Measurements from ENCODE around the gene RPS6KA2.

The RPS6KA2 gene

DNA sequence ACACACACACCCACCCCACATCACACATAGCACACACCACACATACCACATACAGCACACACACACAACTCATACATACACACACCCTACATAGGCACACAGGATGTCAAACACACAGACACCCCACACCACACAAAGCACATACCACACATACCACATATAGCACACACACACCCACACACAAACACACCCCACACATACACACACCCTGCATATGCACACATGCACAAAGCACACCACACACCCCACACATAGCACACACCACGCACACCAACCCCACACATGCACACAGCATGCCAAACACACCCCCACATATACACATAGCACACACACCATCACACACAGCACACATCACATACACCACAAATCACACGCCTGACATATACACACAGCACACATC, 119.7 kb downstream of the RPS6KA2 start:
- no peaks in the 10 kb centered on the region for H3K27me3 ChIP-seq (ENCODE audit: control insufficient read depth in 1 of 2, insufficient read depth in 2 of 2, low read length in 2 of 2)
- H3K9ac ChIP-seq (ENCODE audit: low read depth in 1 of 2, low read length in 2 of 2) = no peak overlapping the region
- no peaks in the 10 kb centered on the region for H3K4me1 ChIP-seq (ENCODE audit: control insufficient read depth in 1 of 2, insufficient read depth in 2 of 2, low read length in 2 of 2)
- no peak overlapping the region for H3K27ac ChIP-seq (ENCODE audit: low read depth, low read length)
- no peaks in the 10 kb centered on the region for H3K9me3 ChIP-seq (ENCODE audit: control insufficient read depth in 1 of 2, low read length in 2 of 2)
- peaks cover 0 to 6% of the 10 kb centered on the region in 2 donors for H3K36me3 ChIP-seq (ENCODE audit: control insufficient read depth in 1 of 2, insufficient read depth in 2 of 2, low read length in 2 of 2)
- H3K4me3 ChIP-seq (ENCODE audit: low read depth in 1 of 2, low read length in 2 of 2) = no peak overlapping the region

DNA sequence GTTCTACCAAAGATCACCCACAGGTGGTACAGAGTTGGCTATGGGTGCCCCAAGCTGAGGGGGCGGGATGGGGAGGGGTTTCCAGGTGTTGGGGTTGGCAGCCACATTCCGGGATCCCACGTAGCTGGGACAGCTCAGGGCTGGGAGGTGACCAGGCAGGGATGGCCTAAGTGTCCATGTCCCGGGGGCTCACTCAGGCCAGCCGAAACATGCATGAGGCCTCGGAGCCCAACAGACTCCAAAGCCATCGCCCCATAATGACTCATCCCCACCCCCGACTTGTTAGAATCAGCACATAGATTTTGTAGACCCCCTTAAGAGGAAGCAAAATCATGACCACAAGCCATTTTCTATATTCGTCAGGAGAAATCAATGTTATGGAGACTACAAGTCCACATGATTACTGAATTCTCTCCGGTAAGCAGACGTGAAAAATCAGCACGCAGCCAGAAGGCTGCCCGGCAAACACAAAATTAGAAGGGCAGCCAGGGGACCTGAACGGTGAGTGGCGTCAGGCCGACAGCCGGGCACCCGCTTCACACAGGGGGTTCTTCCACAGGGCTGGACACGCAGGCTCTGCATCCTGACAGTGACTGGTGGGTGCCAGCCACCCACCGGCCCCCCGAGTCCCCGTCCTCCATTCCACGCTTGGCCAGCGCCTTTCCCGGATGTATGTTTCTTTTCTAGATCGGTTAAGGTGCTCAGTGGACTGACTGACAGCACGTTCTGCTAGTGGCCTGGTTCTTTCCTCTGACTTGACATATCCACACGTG, 121.7 kb downstream of the RPS6KA2 start:
- Histone ChIP-seq H3K4me3 (ENCODE audit: low read depth in 1 of 2, low read length in 2 of 2) (no peak overlapping the region), H3K36me3 (ENCODE audit: control insufficient read depth in 1 of 2, insufficient read depth in 2 of 2, low read length in 2 of 2) (peaks cover 0 to 6% of the 10 kb centered on the region in 2 donors), H3K4me1 (ENCODE audit: control insufficient read depth in 1 of 2, insufficient read depth in 2 of 2, low read length in 2 of 2) (no peaks in the 10 kb centered on the region), H3K9me3 (ENCODE audit: control insufficient read depth in 1 of 2, low read length in 2 of 2) (no peaks in the 10 kb centered on the region), H3K27ac (ENCODE audit: low read depth, low read length) (no peak overlapping the region), H3K27me3 (ENCODE audit: control insufficient read depth in 1 of 2, insufficient read depth in 2 of 2, low read length in 2 of 2) (no peaks in the 10 kb centered on the region), H3K9ac (ENCODE audit: low read depth in 1 of 2, low read length in 2 of 2) (no peak overlapping the region)

DNA sequence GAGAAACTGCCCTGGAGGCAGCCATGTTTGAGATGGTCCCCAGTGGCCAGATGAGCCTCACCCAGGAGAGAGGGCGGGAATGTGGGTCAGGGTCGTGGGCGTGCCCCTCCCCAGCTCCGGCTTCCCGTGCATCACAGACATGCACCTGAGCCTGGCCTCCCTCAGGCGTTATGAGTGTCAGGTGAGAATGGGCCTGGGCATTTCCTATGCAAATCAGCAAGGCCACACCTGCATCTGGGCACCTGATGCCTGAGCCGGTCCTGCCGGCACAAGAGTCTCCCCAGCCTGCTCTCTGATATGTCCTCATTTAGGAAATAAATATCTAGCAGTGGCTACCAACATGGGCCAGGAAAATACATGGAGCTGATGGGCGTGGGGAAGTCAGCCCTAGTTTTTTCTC, 123.0 kb downstream of the RPS6KA2 start:
- Histone ChIP-seq H3K4me1 (ENCODE audit: control insufficient read depth in 1 of 2, insufficient read depth in 2 of 2, low read length in 2 of 2) (no peaks in the 10 kb centered on the region), H3K36me3 (ENCODE audit: control insufficient read depth in 1 of 2, insufficient read depth in 2 of 2, low read length in 2 of 2) (peaks cover 0 to 6% of the 10 kb centered on the region in 2 donors), H3K27ac (ENCODE audit: low read depth, low read length) (no peak overlapping the region), H3K27me3 (ENCODE audit: control insufficient read depth in 1 of 2, insufficient read depth in 2 of 2, low read length in 2 of 2) (no peaks in the 10 kb centered on the region), H3K4me3 (ENCODE audit: low read depth in 1 of 2, low read length in 2 of 2) (no peak overlapping the region), H3K9me3 (ENCODE audit: control insufficient read depth in 1 of 2, low read length in 2 of 2) (no peaks in the 10 kb centered on the region), H3K9ac (ENCODE audit: low read depth in 1 of 2, low read length in 2 of 2) (no peak overlapping the region)

DNA sequence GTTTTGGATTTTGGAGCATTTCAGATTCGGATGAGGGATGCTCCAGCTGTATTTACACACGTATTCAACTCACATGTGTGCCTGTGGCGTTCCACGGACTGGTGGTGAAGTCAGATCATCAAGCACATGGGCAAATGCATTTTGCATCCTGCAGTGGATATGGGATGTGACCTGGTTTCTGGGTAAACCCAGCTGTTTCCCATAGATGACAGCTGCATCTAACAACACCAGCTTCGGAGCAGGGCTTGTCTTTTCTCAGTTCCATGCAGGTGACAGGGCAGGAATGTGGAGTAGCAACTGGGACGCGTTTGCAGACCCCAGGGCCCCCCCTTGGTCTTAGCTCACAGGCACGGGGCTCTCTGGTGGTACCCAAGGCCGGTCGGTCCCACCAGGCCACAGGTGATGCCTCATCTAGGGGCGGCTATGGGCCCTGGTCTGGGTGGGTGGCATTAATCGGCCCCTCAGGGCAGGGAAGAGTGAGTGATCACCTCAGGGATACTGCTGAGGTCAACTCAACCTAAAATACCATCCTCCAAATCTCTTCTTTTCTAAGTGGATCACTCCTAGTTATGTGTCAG, 123.8 kb downstream of the RPS6KA2 start:
- H3K27ac ChIP-seq (ENCODE audit: low read depth, low read length) = no peak overlapping the region
- peaks cover 4 to 6% of the 10 kb centered on the region in 2 donors for H3K36me3 ChIP-seq (ENCODE audit: control insufficient read depth in 1 of 2, insufficient read depth in 2 of 2, low read length in 2 of 2)
- no peaks in the 10 kb centered on the region for H3K4me1 ChIP-seq (ENCODE audit: control insufficient read depth in 1 of 2, insufficient read depth in 2 of 2, low read length in 2 of 2)
- no peaks in the 10 kb centered on the region for H3K9me3 ChIP-seq (ENCODE audit: control insufficient read depth in 1 of 2, low read length in 2 of 2)
- no peak overlapping the region for H3K9ac ChIP-seq (ENCODE audit: low read depth in 1 of 2, low read length in 2 of 2)
- no peaks in the 10 kb centered on the region for H3K27me3 ChIP-seq (ENCODE audit: control insufficient read depth in 1 of 2, insufficient read depth in 2 of 2, low read length in 2 of 2)
- no peak overlapping the region for H3K4me3 ChIP-seq (ENCODE audit: low read depth in 1 of 2, low read length in 2 of 2)

DNA sequence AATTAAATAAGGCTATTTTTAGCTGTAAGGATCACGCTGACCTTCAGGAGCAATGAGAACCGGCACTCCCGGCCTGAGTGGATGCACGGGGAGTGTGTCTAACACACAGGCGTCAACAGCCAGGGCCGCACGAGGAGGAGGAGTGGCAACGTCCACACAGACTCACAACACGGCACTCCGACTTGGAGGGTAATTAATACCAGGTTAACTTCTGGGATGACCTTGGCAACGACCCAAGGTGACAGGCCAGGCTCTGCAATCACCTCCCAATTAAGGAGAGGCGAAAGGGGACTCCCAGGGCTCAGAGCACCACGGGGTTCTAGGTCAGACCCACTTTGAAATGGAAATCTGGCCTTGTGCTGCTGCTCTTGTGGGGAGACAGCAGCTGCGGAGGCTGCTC, 124.6 kb downstream of the RPS6KA2 start:
- Histone ChIP-seq H3K36me3 (ENCODE audit: control insufficient read depth in 1 of 2, insufficient read depth in 2 of 2, low read length in 2 of 2) (peaks cover 4 to 6% of the 10 kb centered on the region in 2 donors), H3K4me3 (ENCODE audit: low read depth in 1 of 2, low read length in 2 of 2) (no peak overlapping the region), H3K4me1 (ENCODE audit: control insufficient read depth in 1 of 2, insufficient read depth in 2 of 2, low read length in 2 of 2) (no peaks in the 10 kb centered on the region), H3K9ac (ENCODE audit: low read depth in 1 of 2, low read length in 2 of 2) (no peak overlapping the region), H3K27me3 (ENCODE audit: control insufficient read depth in 1 of 2, insufficient read depth in 2 of 2, low read length in 2 of 2) (no peaks in the 10 kb centered on the region), H3K27ac (ENCODE audit: low read depth, low read length) (no peak overlapping the region), H3K9me3 (ENCODE audit: control insufficient read depth in 1 of 2, low read length in 2 of 2) (no peaks in the 10 kb centered on the region)

DNA sequence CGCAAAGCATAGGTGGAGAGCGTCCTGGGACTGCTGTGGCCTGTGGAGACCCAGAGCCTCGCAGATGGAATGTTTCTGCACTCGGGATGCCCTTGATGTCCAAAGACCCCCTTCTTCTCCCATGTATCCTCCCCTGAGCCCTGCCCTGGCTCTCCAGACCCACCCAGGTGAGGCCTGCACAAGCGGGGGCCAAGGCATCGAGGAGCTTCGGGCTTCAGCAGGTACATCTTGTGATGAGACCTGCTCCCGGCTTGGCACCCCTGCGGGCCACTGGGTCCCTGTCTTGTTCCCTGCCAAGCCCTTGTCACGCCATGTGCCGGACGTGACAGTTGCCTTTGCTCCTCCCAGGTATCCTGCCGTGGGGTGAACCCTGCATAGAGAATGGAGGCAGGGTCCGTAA, 125.8 kb downstream of the RPS6KA2 start:
- Histone ChIP-seq H3K27ac (ENCODE audit: low read depth, low read length) (no peak overlapping the region), H3K9me3 (ENCODE audit: control insufficient read depth in 1 of 2, low read length in 2 of 2) (no peaks in the 10 kb centered on the region), H3K4me1 (ENCODE audit: control insufficient read depth in 1 of 2, insufficient read depth in 2 of 2, low read length in 2 of 2) (no peaks in the 10 kb centered on the region), H3K36me3 (ENCODE audit: control insufficient read depth in 1 of 2, insufficient read depth in 2 of 2, low read length in 2 of 2) (peaks cover 4 to 9% of the 10 kb centered on the region in 2 donors), H3K4me3 (ENCODE audit: low read depth in 1 of 2, low read length in 2 of 2) (no peak overlapping the region), H3K9ac (ENCODE audit: low read depth in 1 of 2, low read length in 2 of 2) (no peak overlapping the region), H3K27me3 (ENCODE audit: control insufficient read depth in 1 of 2, insufficient read depth in 2 of 2, low read length in 2 of 2) (no peaks in the 10 kb centered on the region)

DNA sequence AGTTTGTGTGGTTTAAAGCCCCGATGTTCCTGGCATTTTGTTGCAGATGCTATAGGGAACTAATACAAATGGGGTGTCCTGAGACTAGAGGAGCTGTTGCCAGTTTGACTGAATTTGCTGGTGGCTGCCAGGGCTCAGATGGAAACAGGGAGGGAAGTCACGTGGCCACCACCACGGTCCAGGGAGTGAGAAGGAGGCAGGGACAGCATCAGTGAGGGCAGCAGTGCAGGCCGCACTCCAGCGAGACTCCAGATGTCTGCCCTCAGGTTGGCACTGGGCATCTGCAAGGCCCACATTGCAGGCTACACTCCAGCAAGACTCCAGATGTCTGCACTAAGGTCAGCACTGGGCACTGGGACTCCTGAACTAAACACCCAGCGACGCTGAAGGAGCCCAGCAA, 126.8 kb downstream of the RPS6KA2 start:
- Histone ChIP-seq H3K9me3 (ENCODE audit: control insufficient read depth in 1 of 2, low read length in 2 of 2) (no peaks in the 10 kb centered on the region), H3K4me1 (ENCODE audit: control insufficient read depth in 1 of 2, insufficient read depth in 2 of 2, low read length in 2 of 2) (no peaks in the 10 kb centered on the region), H3K36me3 (ENCODE audit: control insufficient read depth in 1 of 2, insufficient read depth in 2 of 2, low read length in 2 of 2) (peaks cover 4 to 14% of the 10 kb centered on the region in 2 donors), H3K27me3 (ENCODE audit: control insufficient read depth in 1 of 2, insufficient read depth in 2 of 2, low read length in 2 of 2) (no peaks in the 10 kb centered on the region), H3K4me3 (ENCODE audit: low read depth in 1 of 2, low read length in 2 of 2) (no peak overlapping the region), H3K27ac (ENCODE audit: low read depth, low read length) (no peak overlapping the region), H3K9ac (ENCODE audit: low read depth in 1 of 2, low read length in 2 of 2) (no peak overlapping the region)

DNA sequence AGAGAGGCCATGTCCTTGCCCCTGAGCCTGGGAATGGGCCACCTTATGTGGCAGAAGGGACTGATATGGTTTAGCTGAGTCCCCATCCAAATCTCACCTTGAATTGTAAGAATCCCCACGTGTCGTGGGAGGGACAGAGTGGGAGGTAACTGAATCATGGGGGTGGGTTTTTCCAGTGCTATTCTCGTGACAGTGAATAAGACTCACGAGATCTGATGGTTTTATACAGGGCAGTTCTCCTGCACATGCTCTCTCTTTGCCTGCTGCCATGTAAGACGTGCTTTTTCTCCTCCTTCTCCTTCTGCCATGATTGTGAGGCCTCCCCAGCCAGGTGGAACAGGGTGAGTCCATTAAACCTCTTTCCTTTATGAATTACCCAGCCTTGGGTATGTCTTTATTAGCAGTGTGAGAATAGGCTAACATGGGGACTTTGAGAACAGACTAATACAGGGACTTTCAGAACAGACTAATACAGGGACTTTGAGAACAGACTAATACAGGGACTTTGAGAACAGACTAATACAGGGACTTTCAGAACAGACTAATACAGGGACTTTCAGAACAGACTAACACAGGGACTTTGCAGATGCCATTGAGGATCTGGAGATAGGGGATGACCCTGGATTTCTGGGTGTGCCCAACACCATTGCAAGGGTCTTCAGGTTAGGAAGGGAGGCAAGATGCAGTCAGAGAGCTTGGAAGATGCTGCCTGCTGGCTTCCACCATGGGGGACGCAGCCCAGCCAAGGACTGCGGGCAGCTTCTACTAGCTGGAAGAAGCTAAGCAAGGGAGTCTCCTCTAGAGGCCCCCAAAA, 127.5 kb downstream of the RPS6KA2 start:
- Histone ChIP-seq H3K9ac (ENCODE audit: low read depth in 1 of 2, low read length in 2 of 2) (no peak overlapping the region), H3K27me3 (ENCODE audit: control insufficient read depth in 1 of 2, insufficient read depth in 2 of 2, low read length in 2 of 2) (no peaks in the 10 kb centered on the region), H3K27ac (ENCODE audit: low read depth, low read length) (no peak overlapping the region), H3K36me3 (ENCODE audit: control insufficient read depth in 1 of 2, insufficient read depth in 2 of 2, low read length in 2 of 2) (peaks cover 4 to 14% of the 10 kb centered on the region in 2 donors), H3K9me3 (ENCODE audit: control insufficient read depth in 1 of 2, low read length in 2 of 2) (no peaks in the 10 kb centered on the region), H3K4me1 (ENCODE audit: control insufficient read depth in 1 of 2, insufficient read depth in 2 of 2, low read length in 2 of 2) (no peaks in the 10 kb centered on the region), H3K4me3 (ENCODE audit: low read depth in 1 of 2, low read length in 2 of 2) (no peak overlapping the region)

DNA sequence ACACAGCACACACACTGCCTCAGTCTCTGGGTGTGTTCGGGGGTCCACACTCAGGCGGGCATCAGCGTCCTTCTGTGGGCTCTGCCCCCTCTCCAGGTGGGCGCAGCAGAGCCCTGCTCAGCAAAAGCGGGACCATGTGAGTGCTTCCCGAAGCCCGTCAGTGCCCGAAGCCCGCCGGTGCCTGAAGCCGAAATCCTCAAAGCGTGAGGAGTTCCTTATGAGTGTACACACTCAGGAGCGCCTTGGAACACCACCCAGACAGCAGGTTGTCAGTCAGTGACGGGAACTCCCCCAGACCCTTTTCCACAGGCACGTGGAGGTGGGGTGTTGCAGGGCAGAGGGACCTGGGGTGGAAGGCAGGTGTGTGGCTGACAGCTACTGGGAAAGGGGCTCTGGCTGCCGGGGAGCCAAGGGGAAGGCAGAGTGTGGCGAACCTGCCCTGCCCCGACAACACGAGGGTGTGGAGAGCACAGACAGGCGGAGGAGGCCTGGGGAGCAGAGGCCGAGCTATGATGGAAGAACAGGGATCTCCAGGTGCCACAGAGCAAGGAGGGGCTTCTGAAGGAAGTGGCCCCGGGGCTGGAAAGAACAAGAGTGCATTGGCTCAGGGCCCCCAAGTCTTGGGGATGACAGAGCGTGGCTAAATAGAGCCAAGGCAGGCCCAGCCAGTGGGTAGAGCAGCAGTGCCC, 128.2 kb downstream of the RPS6KA2 start:
- no peak overlapping the region for H3K27ac ChIP-seq (ENCODE audit: low read depth, low read length)
- no peaks in the 10 kb centered on the region for H3K27me3 ChIP-seq (ENCODE audit: control insufficient read depth in 1 of 2, insufficient read depth in 2 of 2, low read length in 2 of 2)
- peaks cover 4 to 17% of the 10 kb centered on the region in 2 donors for H3K36me3 ChIP-seq (ENCODE audit: control insufficient read depth in 1 of 2, insufficient read depth in 2 of 2, low read length in 2 of 2)
- no peak overlapping the region for H3K4me3 ChIP-seq (ENCODE audit: low read depth in 1 of 2, low read length in 2 of 2)
- H3K4me1 ChIP-seq (ENCODE audit: control insufficient read depth in 1 of 2, insufficient read depth in 2 of 2, low read length in 2 of 2) = no peaks in the 10 kb centered on the region
- no peaks in the 10 kb centered on the region for H3K9me3 ChIP-seq (ENCODE audit: control insufficient read depth in 1 of 2, low read length in 2 of 2)
- H3K9ac ChIP-seq (ENCODE audit: low read depth in 1 of 2, low read length in 2 of 2) = no peak overlapping the region

DNA sequence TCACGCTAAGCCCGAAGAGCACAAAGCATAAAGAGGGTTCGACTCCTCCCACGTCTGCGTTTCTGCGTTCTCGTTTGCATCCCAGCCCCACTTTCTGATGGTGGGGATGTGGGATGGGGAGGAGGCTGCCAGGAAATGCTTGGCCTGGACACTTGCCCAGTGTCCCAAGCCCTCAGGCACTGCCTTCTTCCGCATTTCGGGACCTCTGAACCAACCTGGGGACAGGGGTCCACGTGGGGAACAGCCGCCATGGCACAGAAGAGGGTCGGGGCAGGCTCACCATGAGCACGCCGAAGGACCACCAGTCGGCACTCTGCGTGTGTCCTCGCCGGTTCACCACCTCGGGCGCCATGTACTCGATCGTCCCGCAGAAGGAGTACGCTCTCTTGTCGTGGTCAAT, 128.8 kb downstream of the RPS6KA2 start:
- Histone ChIP-seq H3K4me3 (ENCODE audit: low read depth in 1 of 2, low read length in 2 of 2) (no peak overlapping the region), H3K27me3 (ENCODE audit: control insufficient read depth in 1 of 2, insufficient read depth in 2 of 2, low read length in 2 of 2) (no peaks in the 10 kb centered on the region), H3K9ac (ENCODE audit: low read depth in 1 of 2, low read length in 2 of 2) (no peak overlapping the region), H3K9me3 (ENCODE audit: control insufficient read depth in 1 of 2, low read length in 2 of 2) (no peaks in the 10 kb centered on the region), H3K4me1 (ENCODE audit: control insufficient read depth in 1 of 2, insufficient read depth in 2 of 2, low read length in 2 of 2) (no peaks in the 10 kb centered on the region), H3K36me3 (ENCODE audit: control insufficient read depth in 1 of 2, insufficient read depth in 2 of 2, low read length in 2 of 2) (peaks cover 4 to 13% of the 10 kb centered on the region in 2 donors), H3K27ac (ENCODE audit: low read depth, low read length) (no peak overlapping the region)
